ENCODE results near the gene REEP1. TPM values are rescaled to one million over a fixed set of nuclear protein-coding genes. Genes with fewer than 3 reads are reported as not detected.
A peak's percentile ranks its signal among the peaks of the same experiment; 100 is the strongest.

Gene REEP1
- total RNA-seq, 2 experiments from 2014 or later: 0.23 to 0.25 TPM

GRCh38 chr2:86341470-86341869, 4.0 kb upstream of the REEP1 start:
- H3K4me1 Mint-ChIP-seq (ENCODE audit: low read depth): peaks cover 6% of the 10 kb centered on the region
- H3K36me3 Mint-ChIP-seq (ENCODE audit: low read depth): peaks cover 6% of the 10 kb centered on the region
- intact Hi-C loops (cut with micrococcal nuclease): no loop called here
- POLR2A ChIA-PET: no interaction called here
- DNase-seq (no peak), ATAC-seq (no peak)
- H3K4me3 Mint-ChIP-seq: no peak overlapping the region
- CTCF ChIA-PET: no interaction called here
- peaks cover 10% of the 10 kb centered on the region for H3K9me3 Mint-ChIP-seq
- peaks cover 44% of the 10 kb centered on the region for H3K27me3 Mint-ChIP-seq
- no peak for TF ChIP-seq CTCF (IDR thresholded peaks at IDR 0.05)
- H3K27ac Mint-ChIP-seq: no peak overlapping the region

GRCh38 chr2:86338778-86339295, 1.4 kb upstream of the REEP1 start:
- TF ChIP-seq CTCF (IDR thresholded peaks at IDR 0.05): no peak
- ATAC-seq (no peak), DNase-seq (no peak)
- POLR2A ChIA-PET: no interaction called here
- Mint-ChIP-seq H3K4me3 (no peak overlapping the region), H3K36me3 (ENCODE audit: low read depth) (peaks cover 6% of the 10 kb centered on the region), H3K9me3 (peaks cover 10% of the 10 kb centered on the region), H3K4me1 (ENCODE audit: low read depth) (peaks cover 11% of the 10 kb centered on the region), H3K27me3 (peaks cover 58% of the 10 kb centered on the region), H3K27ac (no peak overlapping the region)
- CTCF ChIA-PET: interaction anchor here (1.7 kb wide), 1 partner anchor 118 kb away, joined by 5 read pairs; no protein-coding TSS in a partner anchor
- intact Hi-C loops (cut with micrococcal nuclease): no loop called here

GRCh38 chr2:86336675-86337243, 667 bp downstream of the REEP1 start:
- Mint-ChIP-seq H3K4me3 (peak overlapping the region; percentile 70), H3K27me3 (peaks cover 58% of the 10 kb centered on the region), H3K4me1 (ENCODE audit: low read depth) (peaks cover 11% of the 10 kb centered on the region), H3K27ac (no peak overlapping the region), H3K36me3 (ENCODE audit: low read depth) (peaks cover 6% of the 10 kb centered on the region), H3K9me3 (peaks cover 9% of the 10 kb centered on the region)
- POLR2A ChIA-PET: interaction anchor here (0.5 to 1.4 kb wide), 2 partner anchors 54 to 106 kb away, joined by 3 read pairs; no protein-coding TSS in a partner anchor
- ATAC-seq (peak; percentile 31), DNase-seq (peak; percentile 33)
- CTCF ChIA-PET: interaction anchor here (1.3 kb wide), 1 partner anchor 47 kb away, joined by 3 read pairs; no protein-coding TSS in a partner anchor
- intact Hi-C loops (cut with micrococcal nuclease): no loop called here
- TF ChIP-seq CTCF (IDR thresholded peaks at IDR 0.05): no peak

DNA sequence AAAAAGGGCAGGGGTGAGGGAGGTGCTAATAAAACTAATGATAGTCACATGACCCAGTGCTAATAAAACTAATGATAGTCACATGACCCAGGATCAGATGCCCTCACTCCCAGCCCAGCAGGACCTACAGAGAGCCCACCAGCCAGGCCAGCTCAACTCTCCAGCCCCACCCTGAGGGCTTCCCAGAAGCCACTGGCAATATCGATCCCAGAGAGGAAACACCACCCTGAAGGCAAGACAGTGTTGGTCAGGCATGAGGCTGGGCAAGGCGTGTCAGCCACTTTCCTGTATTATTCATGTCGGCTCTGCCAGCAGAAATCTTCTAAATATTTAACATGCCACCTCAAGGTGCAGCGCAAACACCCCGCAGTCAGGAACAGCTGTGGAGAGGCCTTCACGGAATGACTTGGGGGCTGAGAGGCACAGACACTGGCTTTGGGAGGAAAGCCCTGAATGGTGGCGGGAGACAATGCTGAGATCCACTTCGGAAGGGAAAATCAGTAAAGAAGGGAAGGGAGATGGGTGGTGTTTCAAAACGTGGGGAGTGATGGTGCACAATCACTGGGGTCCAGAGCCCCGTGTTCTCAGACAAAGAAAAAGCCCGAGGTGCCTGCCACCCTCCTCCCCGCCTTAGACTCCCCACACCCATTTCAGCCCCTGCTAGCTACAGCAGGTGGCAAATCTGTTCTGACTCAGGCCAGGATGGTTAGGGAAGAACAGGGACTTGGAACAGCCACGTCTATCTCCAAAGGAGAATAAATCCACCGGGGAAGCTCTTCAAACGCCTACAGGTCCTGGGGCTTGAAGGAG, 1.4 kb downstream of the REEP1 start:
- ATAC-seq: no peak
- H3K4me1 Mint-ChIP-seq (ENCODE audit: low read depth): peaks cover 11% of the 10 kb centered on the region
- ChIA-PET POLR2A (interaction anchor here (1.4 kb wide), 1 partner anchor 107 kb away, joined by 3 read pairs; no protein-coding TSS in a partner anchor), CTCF (interaction anchor here (1.3 kb wide), 1 partner anchor 48 kb away, joined by 3 read pairs; no protein-coding TSS in a partner anchor)
- peak overlapping the region; percentile 70 for H3K4me3 Mint-ChIP-seq
- no peak for TF ChIP-seq CTCF (IDR thresholded peaks at IDR 0.05)
- H3K27ac Mint-ChIP-seq: no peak overlapping the region
- peaks cover 2% of the 10 kb centered on the region for H3K36me3 Mint-ChIP-seq (ENCODE audit: low read depth)
- intact Hi-C loops (cut with micrococcal nuclease): no loop called here
- no peak for DNase-seq
- H3K9me3 Mint-ChIP-seq: peaks cover 4% of the 10 kb centered on the region
- H3K27me3 Mint-ChIP-seq: peaks cover 53% of the 10 kb centered on the region

GRCh38 chr2:86333378-86333777, 4.0 kb downstream of the REEP1 start:
- ChIA-PET POLR2A (interaction anchor here (1.5 kb wide), 1 partner anchor 11 kb away, joined by 4 read pairs; no protein-coding TSS in a partner anchor), CTCF (no interaction called here)
- Mint-ChIP-seq H3K9me3 (no peaks in the 10 kb centered on the region), H3K27me3 (peaks cover 31% of the 10 kb centered on the region), H3K4me1 (ENCODE audit: low read depth) (peaks cover 11% of the 10 kb centered on the region), H3K4me3 (no peak overlapping the region), H3K36me3 (ENCODE audit: low read depth) (no peaks in the 10 kb centered on the region), H3K27ac (no peak overlapping the region)
- ATAC-seq (no peak), DNase-seq (no peak)
- no peak for TF ChIP-seq CTCF (IDR thresholded peaks at IDR 0.05)
- intact Hi-C loops (cut with micrococcal nuclease): no loop called here

All from activated CD8-positive, alpha-beta T cell treated with anti-CD3 and anti-CD28 coated beads for 36 hours (primary cell).